Thoracic aorta (tissue), 2 donors: ENCODE results near the gene TP53TG5. TPM values are rescaled to one million over a fixed set of nuclear protein-coding genes. Genes with fewer than 3 reads are reported as not detected.
A peak's percentile ranks its signal among the peaks of the same experiment; 100 is the strongest.

Experiments
- ATAC-seq: fragments of 150-250 bp; one replicate; pipeline ENCODE4 v1.8.0; 2017; ENCODE audit warnings: low read depth; ENCODE audit not compliant: insufficient number of reproducible peaks, low FRiP score
- DNase-seq: peaks from one replicate; pipeline ENCODE4 v3.0.0-alpha.2; 2020; ENCODE audit warnings: low spot score
- H3K27ac ChIP-seq, 2 donors: fragments of 200-600 bp; sonication (generic); 1 replicate in 1 of 2; 2 replicates in 1 of 2; pipeline ENCODE4 v1.5.1; 2016; ENCODE audit warnings: mild to moderate bottlenecking in 2 of 2, moderate library complexity in 2 of 2
- H3K27me3 ChIP-seq: fragments of 200-600 bp; sonication (generic); replicated peaks from 2 replicates; pipeline ENCODE4 v1.6.0; 2016; ENCODE audit warnings: mild to moderate bottlenecking; ENCODE audit not compliant: insufficient read depth
- H3K36me3 ChIP-seq: fragments of 200-600 bp; sonication (generic); one replicate; pipeline ENCODE4 v1.5.1; 2016
- H3K4me1 ChIP-seq, 2 donors: fragments of 200-600 bp; sonication (generic); 1 replicate in 1 of 2; 2 replicates in 1 of 2; pipeline versions ENCODE4 v1.5.1 to v1.6.0; 2016; ENCODE audit warnings: low read depth in 2 of 2, mild to moderate bottlenecking in 1 of 2; ENCODE audit not compliant: control insufficient read depth in 1 of 2
- H3K4me3 ChIP-seq: fragments of 200-600 bp; sonication (generic); 2 replicates; pipeline ENCODE4 v1.5.1; 2016; ENCODE audit warnings: mild to moderate bottlenecking
- H3K9me3 ChIP-seq: fragments of 200-600 bp; sonication (generic); 2 replicates; pipeline ENCODE4 v1.5.1; 2016
- total RNA-seq, 2 donors: library from RNA; depleted of rRNA; stranded (reverse); fragments of >200 nt; gene quantifications; one replicate each; pipeline versions ENCODE4 v1.1.0 to v1.2.3, GENCODE V29; 2016
- TF ChIP-seq, protein P1 (sequence below): fragments of 200-600 bp; sonication (generic); IDR thresholded peaks from one replicate; pipeline ENCODE4 v1.5.1; 2019; ENCODE audit warnings: antibody characterized with exemption

The TP53TG5 gene
- total RNA-seq, 2 donors from 2014 or later: not detected

GRCh38 chr20:45377269-45377668, 856 bp downstream of the TP53TG5 start:
- DNase-seq (no peak), ATAC-seq (no peak)
- no peaks in the 10 kb centered on the region for H3K9me3 ChIP-seq
- no peak overlapping the region for H3K27ac ChIP-seq
- H3K4me3 ChIP-seq: no peak overlapping the region
- H3K36me3 ChIP-seq: no peaks in the 10 kb centered on the region
- H3K4me1 ChIP-seq: peaks cover 3 to 10% of the 10 kb centered on the region in 2 donors
- no peaks in the 10 kb centered on the region for H3K27me3 ChIP-seq
- TF ChIP-seq, protein P1, sequence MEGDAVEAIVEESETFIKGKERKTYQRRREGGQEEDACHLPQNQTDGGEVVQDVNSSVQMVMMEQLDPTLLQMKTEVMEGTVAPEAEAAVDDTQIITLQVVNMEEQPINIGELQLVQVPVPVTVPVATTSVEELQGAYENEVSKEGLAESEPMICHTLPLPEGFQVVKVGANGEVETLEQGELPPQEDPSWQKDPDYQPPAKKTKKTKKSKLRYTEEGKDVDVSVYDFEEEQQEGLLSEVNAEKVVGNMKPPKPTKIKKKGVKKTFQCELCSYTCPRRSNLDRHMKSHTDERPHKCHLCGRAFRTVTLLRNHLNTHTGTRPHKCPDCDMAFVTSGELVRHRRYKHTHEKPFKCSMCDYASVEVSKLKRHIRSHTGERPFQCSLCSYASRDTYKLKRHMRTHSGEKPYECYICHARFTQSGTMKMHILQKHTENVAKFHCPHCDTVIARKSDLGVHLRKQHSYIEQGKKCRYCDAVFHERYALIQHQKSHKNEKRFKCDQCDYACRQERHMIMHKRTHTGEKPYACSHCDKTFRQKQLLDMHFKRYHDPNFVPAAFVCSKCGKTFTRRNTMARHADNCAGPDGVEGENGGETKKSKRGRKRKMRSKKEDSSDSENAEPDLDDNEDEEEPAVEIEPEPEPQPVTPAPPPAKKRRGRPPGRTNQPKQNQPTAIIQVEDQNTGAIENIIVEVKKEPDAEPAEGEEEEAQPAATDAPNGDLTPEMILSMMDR: no peak

GRCh38 chr20:45374966-45375365, 3.2 kb downstream of the TP53TG5 start:
- Histone ChIP-seq H3K4me1 (peaks cover 4 to 15% of the 10 kb centered on the region in 2 donors), H3K36me3 (no peaks in the 10 kb centered on the region), H3K9me3 (no peaks in the 10 kb centered on the region), H3K4me3 (no peak overlapping the region), H3K27me3 (no peaks in the 10 kb centered on the region), H3K27ac (peak overlapping the region; percentile 42 to 58)
- TF ChIP-seq, protein P1: no peak
- no peak for ATAC-seq
- no peak for DNase-seq

GRCh38 chr20:45374101-45374467, 4.0 kb downstream of the TP53TG5 start:
- H3K27ac ChIP-seq: peak overlapping the region; percentile 75 to 85
- TF ChIP-seq, protein P1: no peak
- DNase-seq (no peak), ATAC-seq (no peak)
- peaks cover 4 to 15% of the 10 kb centered on the region in 2 donors for H3K4me1 ChIP-seq
- peak overlapping the region; percentile 69 for H3K4me3 ChIP-seq
- H3K27me3 ChIP-seq: no peaks in the 10 kb centered on the region
- H3K9me3 ChIP-seq: no peaks in the 10 kb centered on the region
- H3K36me3 ChIP-seq: no peaks in the 10 kb centered on the region

DNA sequence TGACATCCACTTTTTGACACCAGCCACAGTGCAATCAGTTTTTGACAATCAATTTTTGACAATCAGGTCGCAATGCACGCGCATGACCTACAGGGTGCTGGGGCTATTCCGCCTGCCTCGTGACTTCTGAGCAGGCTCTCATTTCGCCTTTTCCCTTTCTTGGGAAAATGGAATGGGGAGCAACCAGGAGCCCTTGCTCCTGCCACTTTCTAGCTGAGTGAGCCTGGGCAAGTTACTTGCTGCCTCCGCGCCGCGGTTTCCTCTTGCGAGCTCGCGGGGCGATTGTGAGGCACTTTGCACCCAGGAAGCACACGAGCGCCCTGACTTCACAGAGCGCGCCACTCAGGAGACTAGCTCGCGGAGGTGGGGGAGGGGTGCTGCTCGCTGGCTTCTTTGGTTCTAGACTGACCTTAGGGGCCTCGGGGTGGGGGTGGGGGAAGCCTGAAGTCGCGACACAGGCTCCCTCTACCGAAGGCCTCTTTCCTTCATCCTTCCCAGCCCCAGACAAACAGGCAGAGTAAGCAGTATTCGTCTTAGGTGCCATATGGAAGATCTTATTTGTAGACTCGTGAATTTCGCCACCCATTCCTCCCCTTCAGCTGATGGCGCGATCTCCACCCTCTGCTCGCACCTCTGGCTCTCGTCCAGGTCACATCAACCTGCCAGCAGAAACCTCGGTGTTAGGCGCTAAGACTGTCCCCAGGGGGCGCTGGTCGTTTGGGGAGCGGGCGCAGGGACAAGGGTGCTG, 4.6 kb downstream of the TP53TG5 start:
- peaks cover 4 to 15% of the 10 kb centered on the region in 2 donors for H3K4me1 ChIP-seq
- H3K27ac ChIP-seq: peak overlapping the region; percentile 75 to 85
- H3K4me3 ChIP-seq: peak overlapping the region; percentile 69
- H3K36me3 ChIP-seq: no peaks in the 10 kb centered on the region
- ATAC-seq (peak; percentile 54), DNase-seq (peak; percentile 72)
- H3K9me3 ChIP-seq: no peaks in the 10 kb centered on the region
- TF ChIP-seq, protein P1: peak; percentile 77
- H3K27me3 ChIP-seq: no peaks in the 10 kb centered on the region

DNA sequence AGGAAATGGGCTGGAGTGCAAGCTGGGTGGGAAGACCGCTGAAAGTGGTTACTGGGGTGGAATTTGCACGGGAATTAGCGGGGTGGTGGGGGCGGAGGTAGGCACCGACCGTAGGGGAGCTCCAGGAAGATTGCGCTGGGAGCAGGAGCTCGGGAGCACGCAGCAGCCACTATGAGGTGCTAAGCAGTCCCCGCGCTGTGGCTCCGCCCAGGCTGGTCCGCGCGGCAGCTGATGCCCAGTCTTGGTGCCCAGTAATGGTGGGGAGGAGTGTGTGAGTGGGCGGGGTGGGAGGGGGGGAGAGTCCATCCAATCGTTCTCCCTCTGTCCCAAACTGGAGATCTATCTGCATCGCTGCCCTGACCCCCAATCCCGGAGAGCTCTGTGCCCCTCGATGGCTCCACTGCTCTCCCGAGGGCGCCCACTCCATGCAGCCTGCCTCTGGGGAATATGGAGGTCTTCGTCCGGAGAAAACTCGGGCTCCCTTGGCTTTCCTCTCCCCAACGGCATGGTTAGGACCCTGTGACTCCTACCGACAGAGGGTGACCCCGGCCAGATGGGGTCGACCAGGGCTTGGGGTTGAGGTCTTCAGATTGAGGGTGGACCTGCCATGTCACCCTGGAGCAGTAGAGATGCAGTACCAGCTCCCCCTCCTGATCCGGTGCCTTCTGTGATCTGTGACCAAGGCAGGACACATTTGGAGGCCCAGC, 5.3 kb downstream of the TP53TG5 start:
- H3K27me3 ChIP-seq: no peaks in the 10 kb centered on the region
- TF ChIP-seq, protein P1: no peak
- H3K27ac ChIP-seq: peak overlapping the region; percentile 75 to 85
- ATAC-seq (peak; percentile 47), DNase-seq (no peak)
- H3K9me3 ChIP-seq: no peaks in the 10 kb centered on the region
- H3K4me1 ChIP-seq: peaks cover 4 to 15% of the 10 kb centered on the region in 2 donors
- peak overlapping the region; percentile 69 for H3K4me3 ChIP-seq
- H3K36me3 ChIP-seq: peaks cover 6% of the 10 kb centered on the region
